ENCODE results near the gene ARHGAP25.

DNA sequence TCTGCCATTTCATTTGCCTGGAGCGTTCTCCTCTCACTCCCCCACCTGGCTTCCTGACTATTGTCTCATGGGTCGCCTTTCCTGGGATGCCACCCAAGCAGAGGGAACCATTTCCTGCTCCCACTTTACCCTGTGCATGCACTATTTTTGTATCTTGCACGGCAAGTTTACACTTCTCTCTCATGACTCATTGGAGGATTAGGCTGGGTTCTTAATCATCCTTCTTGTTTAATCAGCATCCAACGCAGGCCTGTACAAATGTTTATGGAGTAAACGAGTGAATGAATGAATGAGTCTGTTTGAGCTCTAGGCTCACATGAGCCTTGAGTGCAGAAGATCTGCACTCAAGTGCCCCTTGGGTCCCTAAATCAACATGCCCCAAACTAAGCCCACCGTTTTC is 3.8 kb upstream of the ARHGAP25 start:
- TF ChIP-seq, protein P1, sequence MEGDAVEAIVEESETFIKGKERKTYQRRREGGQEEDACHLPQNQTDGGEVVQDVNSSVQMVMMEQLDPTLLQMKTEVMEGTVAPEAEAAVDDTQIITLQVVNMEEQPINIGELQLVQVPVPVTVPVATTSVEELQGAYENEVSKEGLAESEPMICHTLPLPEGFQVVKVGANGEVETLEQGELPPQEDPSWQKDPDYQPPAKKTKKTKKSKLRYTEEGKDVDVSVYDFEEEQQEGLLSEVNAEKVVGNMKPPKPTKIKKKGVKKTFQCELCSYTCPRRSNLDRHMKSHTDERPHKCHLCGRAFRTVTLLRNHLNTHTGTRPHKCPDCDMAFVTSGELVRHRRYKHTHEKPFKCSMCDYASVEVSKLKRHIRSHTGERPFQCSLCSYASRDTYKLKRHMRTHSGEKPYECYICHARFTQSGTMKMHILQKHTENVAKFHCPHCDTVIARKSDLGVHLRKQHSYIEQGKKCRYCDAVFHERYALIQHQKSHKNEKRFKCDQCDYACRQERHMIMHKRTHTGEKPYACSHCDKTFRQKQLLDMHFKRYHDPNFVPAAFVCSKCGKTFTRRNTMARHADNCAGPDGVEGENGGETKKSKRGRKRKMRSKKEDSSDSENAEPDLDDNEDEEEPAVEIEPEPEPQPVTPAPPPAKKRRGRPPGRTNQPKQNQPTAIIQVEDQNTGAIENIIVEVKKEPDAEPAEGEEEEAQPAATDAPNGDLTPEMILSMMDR (IDR thresholded peaks at IDR 0.05; ENCODE audit: low read depth, low read length, poor library complexity, severe bottlenecking) = no peak
- TF ChIP-seq EZH2phosphoT487 (IDR thresholded peaks at IDR 0.05; ENCODE audit: borderline replicate concordance, low read length) = no peak
